ENCODE results near the gene FGFR3. TPM values are rescaled to one million over a fixed set of nuclear protein-coding genes. Genes with fewer than 3 reads are reported as not detected.

Gene FGFR3
- total RNA-seq, 4 donors from 2014 or later, result 0.78 to 5.1 (median 1.6) TPM

DNA sequence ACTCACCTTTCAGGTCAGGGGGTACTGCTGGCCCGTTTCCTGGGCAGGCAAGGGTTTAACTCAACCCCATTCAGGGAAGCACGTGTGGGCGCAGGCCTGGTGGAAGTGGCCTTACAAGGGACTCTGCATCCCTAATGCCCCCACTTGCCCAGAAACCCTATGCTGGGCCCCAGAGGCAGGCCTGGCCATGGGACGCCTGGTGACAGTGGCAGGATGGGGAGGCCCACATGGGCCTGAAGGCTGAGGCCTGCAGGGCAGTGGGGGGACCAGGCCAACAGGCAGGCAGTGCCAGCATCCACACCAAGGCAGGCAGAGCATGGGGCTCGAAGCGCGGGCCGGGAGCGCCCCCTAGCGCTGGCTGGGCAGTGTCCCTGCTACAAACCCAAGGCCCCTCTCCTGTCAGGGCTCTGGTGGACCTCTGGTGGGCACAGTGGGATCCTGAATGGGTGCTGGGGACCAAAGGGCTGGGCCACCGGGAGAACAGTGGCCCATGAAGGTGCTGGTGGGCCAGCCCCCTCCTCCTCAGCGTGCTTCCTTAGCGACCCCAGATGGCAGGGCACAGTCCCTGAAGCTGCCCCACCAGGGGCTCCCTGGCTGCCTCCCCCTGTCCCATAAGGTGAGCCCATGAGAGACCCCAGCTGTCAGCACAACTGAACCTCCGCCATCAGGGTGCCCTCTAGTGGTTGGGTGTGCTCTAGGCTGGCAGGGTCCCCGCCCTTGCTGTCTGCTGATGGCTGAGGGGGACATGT lies 16.8 kb downstream of the FGFR3 start:
- Histone ChIP-seq H3K27ac (no peak overlapping the region), H3K9me3 (no peaks in the 10 kb centered on the region), H3K4me1 (no peaks in the 10 kb centered on the region), H3K27me3 (no peaks in the 10 kb centered on the region), H3K36me3 (peaks cover 11 to 15% of the 10 kb centered on the region in 2 donors), H3K4me3 (replicated peaks in 1 of 3) (no peak overlapping the region)
- peak; percentile 54 to 56 for DNase-seq
- no peak for TF ChIP-seq POLR2A (IDR thresholded peaks at IDR 0.05)
- TF ChIP-seq, protein P1, sequence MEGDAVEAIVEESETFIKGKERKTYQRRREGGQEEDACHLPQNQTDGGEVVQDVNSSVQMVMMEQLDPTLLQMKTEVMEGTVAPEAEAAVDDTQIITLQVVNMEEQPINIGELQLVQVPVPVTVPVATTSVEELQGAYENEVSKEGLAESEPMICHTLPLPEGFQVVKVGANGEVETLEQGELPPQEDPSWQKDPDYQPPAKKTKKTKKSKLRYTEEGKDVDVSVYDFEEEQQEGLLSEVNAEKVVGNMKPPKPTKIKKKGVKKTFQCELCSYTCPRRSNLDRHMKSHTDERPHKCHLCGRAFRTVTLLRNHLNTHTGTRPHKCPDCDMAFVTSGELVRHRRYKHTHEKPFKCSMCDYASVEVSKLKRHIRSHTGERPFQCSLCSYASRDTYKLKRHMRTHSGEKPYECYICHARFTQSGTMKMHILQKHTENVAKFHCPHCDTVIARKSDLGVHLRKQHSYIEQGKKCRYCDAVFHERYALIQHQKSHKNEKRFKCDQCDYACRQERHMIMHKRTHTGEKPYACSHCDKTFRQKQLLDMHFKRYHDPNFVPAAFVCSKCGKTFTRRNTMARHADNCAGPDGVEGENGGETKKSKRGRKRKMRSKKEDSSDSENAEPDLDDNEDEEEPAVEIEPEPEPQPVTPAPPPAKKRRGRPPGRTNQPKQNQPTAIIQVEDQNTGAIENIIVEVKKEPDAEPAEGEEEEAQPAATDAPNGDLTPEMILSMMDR (IDR thresholded peaks at IDR 0.05), result peak; percentile 56 to 82 (median 70)
- intact Hi-C loops (cut with DNase I), result loop anchor here (5.0 to 10.0 kb wide), 2 partner anchors 63 to 85 kb away; no protein-coding TSS in a partner anchor
- 46 to 69% methylated on average over 2 to 5 of the region's 15 CpGs for WGBS, 2 donors

DNA sequence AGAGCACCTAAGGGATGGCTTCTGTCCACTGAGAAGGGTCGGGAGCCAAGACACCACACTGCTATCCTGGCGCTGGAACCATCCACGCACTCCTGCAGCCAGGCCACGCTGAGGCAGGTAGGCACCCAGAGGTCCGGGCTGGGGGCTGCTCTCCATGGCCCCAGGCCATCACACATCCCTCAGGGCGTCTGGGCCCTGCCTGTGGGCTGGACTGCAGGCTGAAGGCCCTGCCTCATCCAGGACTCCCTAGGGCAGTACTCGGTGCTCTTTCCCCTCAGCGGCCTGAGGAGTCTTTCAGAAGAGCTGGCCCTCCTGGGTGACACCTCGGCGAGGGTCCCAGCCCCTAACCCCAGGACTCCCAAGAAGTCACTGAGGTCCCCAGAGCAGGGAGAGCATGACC lies 17.7 kb downstream of the FGFR3 start:
- Histone ChIP-seq H3K36me3 (peaks cover 20 to 23% of the 10 kb centered on the region in 2 donors), H3K27me3 (no peaks in the 10 kb centered on the region), H3K4me1 (no peaks in the 10 kb centered on the region), H3K9me3 (no peaks in the 10 kb centered on the region), H3K4me3 (replicated peaks in 1 of 3) (no peak overlapping the region), H3K27ac (no peak overlapping the region)
- DNase-seq, result no peak
- TF ChIP-seq, protein P1 (IDR thresholded peaks at IDR 0.05), result no peak
- TF ChIP-seq POLR2A (IDR thresholded peaks at IDR 0.05), result no peak
- intact Hi-C loops (cut with DNase I), result loop anchor here (10.0 kb wide), 1 partner anchor 84 kb away; no protein-coding TSS in a partner anchor
- 100% methylated on average over 1 of the region's 10 CpGs; no CpG with 5 or more reads in 1 of the 2 donors for WGBS, 2 donors

DNA sequence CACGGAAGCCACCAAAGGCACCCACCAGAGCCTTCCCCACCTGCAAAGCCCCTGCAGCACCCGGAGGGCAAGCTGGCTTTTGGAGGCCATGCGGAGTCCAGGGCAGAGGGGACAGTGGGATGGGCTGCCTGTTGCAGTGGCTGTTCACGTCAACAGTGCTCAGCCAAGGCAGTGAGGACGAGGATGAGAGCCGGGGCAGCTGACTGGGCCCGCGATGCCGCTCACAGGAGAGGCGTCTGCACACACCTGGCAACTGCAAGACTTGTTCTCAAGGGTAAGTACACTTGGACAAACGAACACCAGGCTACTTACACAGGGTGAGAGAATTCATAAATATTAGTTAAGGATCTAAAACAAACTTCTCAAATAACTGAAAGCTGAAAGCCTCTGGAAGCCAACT lies 19.6 kb downstream of the FGFR3 start:
- 83 to 86% methylated on average over 11 of the region's 11 CpGs for WGBS, 2 donors
- Histone ChIP-seq H3K4me1 (no peaks in the 10 kb centered on the region), H3K36me3 (peaks cover 29 to 33% of the 10 kb centered on the region in 2 donors), H3K9me3 (no peaks in the 10 kb centered on the region), H3K4me3 (replicated peaks in 1 of 3) (no peak overlapping the region), H3K27ac (no peak overlapping the region), H3K27me3 (no peaks in the 10 kb centered on the region)
- intact Hi-C loops (cut with DNase I), result loop anchor here (10.0 kb wide), 1 partner anchor 82 kb away; no protein-coding TSS in a partner anchor
- TF ChIP-seq, protein P1 (IDR thresholded peaks at IDR 0.05), result no peak
- no peak for TF ChIP-seq POLR2A (IDR thresholded peaks at IDR 0.05)
- no peak for DNase-seq

DNA sequence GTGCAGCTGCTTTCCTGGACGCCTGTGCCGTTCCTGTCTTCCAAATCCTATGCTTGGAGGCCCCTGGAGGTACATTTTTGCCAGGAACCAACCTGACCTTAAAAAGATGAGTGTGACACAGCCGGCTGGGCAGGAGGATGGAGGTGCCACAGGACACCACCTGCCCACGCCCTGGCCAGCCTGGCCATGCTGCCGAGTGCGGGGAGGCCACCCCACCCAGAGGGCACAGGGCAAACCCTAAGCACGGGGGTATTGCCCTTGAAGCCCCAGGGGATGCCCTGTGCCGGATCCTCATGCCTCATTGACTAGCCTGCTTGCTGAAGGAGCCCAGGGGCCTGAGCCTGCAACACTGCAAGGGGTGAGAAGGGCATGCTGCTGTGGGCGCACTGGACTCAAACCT lies 20.1 kb downstream of the FGFR3 start:
- H3K4me1 ChIP-seq, result no peaks in the 10 kb centered on the region
- H3K36me3 ChIP-seq, result peaks cover 33 to 38% of the 10 kb centered on the region in 2 donors
- TF ChIP-seq, protein P1 (IDR thresholded peaks at IDR 0.05), result no peak
- no peak for TF ChIP-seq POLR2A (IDR thresholded peaks at IDR 0.05)
- intact Hi-C loops (cut with DNase I), result loop anchor here (10.0 kb wide), 1 partner anchor 82 kb away; no protein-coding TSS in a partner anchor
- no peaks in the 10 kb centered on the region for H3K9me3 ChIP-seq
- H3K27me3 ChIP-seq, result no peaks in the 10 kb centered on the region
- no peak for DNase-seq
- 78 to 86% methylated on average over 9 of the region's 9 CpGs for WGBS, 2 donors
- H3K27ac ChIP-seq, result no peak overlapping the region
- no peak overlapping the region for H3K4me3 ChIP-seq (replicated peaks in 1 of 3)

DNA sequence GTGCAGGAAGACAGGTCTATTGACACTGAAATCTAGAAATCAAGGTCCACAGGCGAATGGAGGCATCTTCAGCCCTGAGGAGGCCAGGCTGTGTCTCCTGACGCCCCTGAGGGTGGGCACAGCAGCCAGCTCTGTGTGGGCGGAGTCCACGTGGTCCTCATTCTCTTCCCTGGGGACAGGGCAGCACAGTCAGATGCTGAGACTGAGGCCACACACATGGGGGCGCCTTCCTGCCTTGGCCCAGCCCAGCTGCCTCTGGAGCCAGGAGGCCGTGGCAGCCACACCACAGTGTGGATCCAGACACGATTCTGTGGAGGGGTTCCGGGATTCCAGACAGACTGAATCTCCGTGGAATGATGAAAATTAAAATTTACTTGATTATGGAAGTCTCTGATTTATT lies 20.8 kb downstream of the FGFR3 start:
- TF ChIP-seq, protein P1 (IDR thresholded peaks at IDR 0.05), result no peak
- TF ChIP-seq POLR2A (IDR thresholded peaks at IDR 0.05), result no peak
- DNase-seq, result no peak
- Histone ChIP-seq H3K4me1 (no peaks in the 10 kb centered on the region), H3K27ac (no peak overlapping the region), H3K27me3 (no peaks in the 10 kb centered on the region), H3K36me3 (peaks cover 39 to 45% of the 10 kb centered on the region in 2 donors), H3K4me3 (replicated peaks in 1 of 3) (no peak overlapping the region), H3K9me3 (no peaks in the 10 kb centered on the region)
- intact Hi-C loops (cut with DNase I), result loop anchor here (10.0 kb wide), 1 partner anchor 81 kb away; no protein-coding TSS in a partner anchor
- 54 to 62% methylated on average over 3 to 9 of the region's 9 CpGs for WGBS, 2 donors

Data from thyroid gland (tissue), 4 donors.